GM13976 (cell line): ENCODE measurements around the gene MGLL.

ENCODE experiments used
- DNase-seq: peaks from one replicate; pipeline ENCODE4 v3.0.0; 2012; ENCODE audit warnings: low spot score
- CTCF ChIP-seq: IDR thresholded peaks from 2 replicates; pipeline ENCODE4 v1.5.1; 2012; ENCODE audit warnings: borderline replicate concordance, mild to moderate bottlenecking; ENCODE audit not compliant: insufficient read depth; ENCODE audit errors: extremely low read depth, missing control alignments, control extremely low read depth
- in situ Hi-C: fragments of 300-500 bp; cut with MboI; formaldehyde crosslinking; loops from one replicate; pipeline ENCODE4 v1.12.0; 2022; ENCODE audit warnings: low sequenced_read_pairs, mixed read lengths, inconsistent platforms; ENCODE audit not compliant: unreplicated experiment

The MGLL gene

GRCh38 chr3:127719369-127719768 lies 102.9 kb downstream of the MGLL start:
- no peak for TF ChIP-seq CTCF
- in situ Hi-C loops = no loop called here
- DNase-seq = no peak

GRCh38 chr3:127718916-127719290 lies 103.4 kb downstream of the MGLL start:
- no peak for DNase-seq
- TF ChIP-seq CTCF = no peak
- in situ Hi-C loops = no loop called here

GRCh38 chr3:127718245-127718915 lies 103.9 kb downstream of the MGLL start:
- TF ChIP-seq CTCF = no peak
- no peak for DNase-seq
- in situ Hi-C loops = no loop called here

- no peak for DNase-seq
- in situ Hi-C loops = no loop called here
- TF ChIP-seq CTCF = no peak
These were observed 104.7 kb downstream of the MGLL start for GRCh38 chr3:127717357-127718244.

GRCh38 chr3:127716384-127716783 lies 105.9 kb downstream of the MGLL start:
- TF ChIP-seq CTCF = no peak
- DNase-seq = no peak
- in situ Hi-C loops = no loop called here

- in situ Hi-C loops = no loop called here
- TF ChIP-seq CTCF = no peak
- no peak for DNase-seq
These were observed 106.8 kb downstream of the MGLL start for GRCh38 chr3:127715532-127715931.
